Liver (tissue), 3 donors: ENCODE measurements around the gene TWIST1.

Experiments used
- FOXA1 ChIP-seq: IDR thresholded peaks from 2 replicates; pipeline ENCODE4 v1.6.1; 2016; ENCODE audit warnings: antibody characterized with exemption
- HNF4G ChIP-seq: IDR thresholded peaks from 2 replicates; pipeline ENCODE4 v1.6.1; 2016; ENCODE audit warnings: antibody characterized with exemption
- MAX ChIP-seq: IDR thresholded peaks from 2 replicates; pipeline ENCODE4 v1.6.1; 2016; ENCODE audit warnings: antibody characterized with exemption
- REST ChIP-seq: IDR thresholded peaks from 2 replicates; pipeline ENCODE4 v1.6.1; 2016; ENCODE audit warnings: antibody characterized with exemption, mild to moderate bottlenecking
- RXRA ChIP-seq, 2 donors: IDR thresholded peaks; 2 replicates each; pipeline ENCODE4 v1.6.1; 2017 to 2018; ENCODE audit warnings: antibody characterized with exemption in 2 of 2, mild to moderate bottlenecking in 1 of 2
- SP1 ChIP-seq: IDR thresholded peaks from 2 replicates; pipeline ENCODE4 v1.6.1; 2018; ENCODE audit warnings: antibody characterized with exemption, mild to moderate bottlenecking
- TAF1 ChIP-seq: conservative IDR thresholded peaks from 2 replicates; pipeline ENCODE4 v1.6.1; 2016; ENCODE audit warnings: antibody characterized with exemption, mild to moderate bottlenecking
- YY1 ChIP-seq: IDR thresholded peaks from 2 replicates; pipeline ENCODE4 v1.6.1; 2016; ENCODE audit warnings: antibody characterized with exemption, mild to moderate bottlenecking
- TF ChIP-seq, protein P1 (sequence below): fragments of 150-350 bp; IDR thresholded peaks from 2 replicates; pipeline ENCODE4 v1.5.1; 2017; ENCODE audit warnings: improper control_type of control experiment, low read depth, low read length; ENCODE audit not compliant: missing input control
- TF ChIP-seq, protein P2 (sequence below): IDR thresholded peaks from 2 replicates; pipeline ENCODE4 v1.6.1; 2016; ENCODE audit warnings: antibody characterized with exemption
- donor health status: healthy.
- donor health status: healthy.

DNA sequence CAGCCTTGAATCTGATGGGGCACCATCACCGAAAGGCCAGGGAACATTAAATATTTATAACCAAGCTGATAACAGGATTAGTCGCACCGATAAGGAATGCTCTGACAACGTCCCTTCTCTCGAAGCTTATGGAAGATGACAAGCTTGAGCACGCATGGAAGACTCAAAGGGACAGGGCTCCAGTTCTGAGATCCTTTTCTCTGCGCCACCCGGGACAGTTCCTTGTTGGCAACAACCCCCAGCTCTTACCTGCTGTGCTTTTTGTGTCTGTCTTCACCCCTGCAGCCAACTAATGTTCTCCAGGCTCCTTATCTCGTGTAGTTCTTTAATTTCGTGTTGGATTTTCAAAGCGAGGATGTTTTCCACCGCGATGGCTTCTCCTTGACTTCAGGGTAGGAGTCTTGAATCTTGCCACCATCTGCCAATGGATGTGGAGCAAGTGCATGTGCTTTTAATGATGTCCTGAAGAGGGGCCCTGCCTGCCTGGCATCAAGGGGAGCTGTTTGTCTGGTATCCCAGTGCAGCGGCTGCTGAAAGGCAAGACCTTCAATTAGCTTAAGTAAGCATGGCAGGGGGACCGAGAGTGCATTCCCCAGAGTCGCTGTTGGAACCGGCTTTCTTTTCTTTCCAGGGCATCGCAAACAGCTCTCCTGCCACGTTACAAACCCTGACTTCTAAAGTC is 28.1 kb upstream of the TWIST1 start:
- TF ChIP-seq, protein P1, sequence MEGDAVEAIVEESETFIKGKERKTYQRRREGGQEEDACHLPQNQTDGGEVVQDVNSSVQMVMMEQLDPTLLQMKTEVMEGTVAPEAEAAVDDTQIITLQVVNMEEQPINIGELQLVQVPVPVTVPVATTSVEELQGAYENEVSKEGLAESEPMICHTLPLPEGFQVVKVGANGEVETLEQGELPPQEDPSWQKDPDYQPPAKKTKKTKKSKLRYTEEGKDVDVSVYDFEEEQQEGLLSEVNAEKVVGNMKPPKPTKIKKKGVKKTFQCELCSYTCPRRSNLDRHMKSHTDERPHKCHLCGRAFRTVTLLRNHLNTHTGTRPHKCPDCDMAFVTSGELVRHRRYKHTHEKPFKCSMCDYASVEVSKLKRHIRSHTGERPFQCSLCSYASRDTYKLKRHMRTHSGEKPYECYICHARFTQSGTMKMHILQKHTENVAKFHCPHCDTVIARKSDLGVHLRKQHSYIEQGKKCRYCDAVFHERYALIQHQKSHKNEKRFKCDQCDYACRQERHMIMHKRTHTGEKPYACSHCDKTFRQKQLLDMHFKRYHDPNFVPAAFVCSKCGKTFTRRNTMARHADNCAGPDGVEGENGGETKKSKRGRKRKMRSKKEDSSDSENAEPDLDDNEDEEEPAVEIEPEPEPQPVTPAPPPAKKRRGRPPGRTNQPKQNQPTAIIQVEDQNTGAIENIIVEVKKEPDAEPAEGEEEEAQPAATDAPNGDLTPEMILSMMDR = no peak
- TF ChIP-seq TAF1 (no peak), REST (no peak), MAX (no peak), FOXA1 (no peak), HNF4G (no peak), RXRA (IDR thresholded peaks at IDR 0.05) (no peak), SP1 (no peak), YY1 (no peak)
- TF ChIP-seq, protein P2, sequence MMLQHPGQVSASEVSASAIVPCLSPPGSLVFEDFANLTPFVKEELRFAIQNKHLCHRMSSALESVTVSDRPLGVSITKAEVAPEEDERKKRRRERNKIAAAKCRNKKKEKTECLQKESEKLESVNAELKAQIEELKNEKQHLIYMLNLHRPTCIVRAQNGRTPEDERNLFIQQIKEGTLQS = no peak
